HepG2 (cell line): ENCODE measurements around the gene GDE1. TPM values are rescaled to one million over a fixed set of nuclear protein-coding genes. Genes with fewer than 3 reads are reported as not detected.
A peak's percentile ranks its signal among the peaks of the same experiment; 100 is the strongest.

Source experiments
- ARHGAP35 ChIP-seq: sonication (generic); formaldehyde crosslinking; IDR thresholded peaks from 2 replicates; pipeline ENCODE4 v1.9.0; 2022; ENCODE audit warnings: mild to moderate bottlenecking, inconsistent platforms, moderate library complexity, missing genetic modification reagents, borderline replicate concordance
- CBFB ChIP-seq: sonication (generic); formaldehyde crosslinking; IDR thresholded peaks from 2 replicates; pipeline ENCODE4 v1.4.0; 2020; ENCODE audit warnings: missing genetic modification reagents
- CBX2 ChIP-seq, 2 experiments: fragments of 200-600 bp in 1 of 2; sonication (generic); formaldehyde crosslinking in 1 of 2; IDR thresholded peaks; 2 replicates each; pipeline versions ENCODE4 v1.7.0 to v1.8.1; 2018 to 2022; ENCODE audit warnings: low read depth in 2 of 2, low read length in 1 of 2, mild to moderate bottlenecking in 1 of 2, missing genetic modification reagents in 1 of 2
- ETV5 ChIP-seq: IDR thresholded peaks from 2 replicates; pipeline ENCODE4 v1.6.1; 2018; ENCODE audit warnings: missing biosample characterization, missing genetic modification reagents, inconsistent platforms, borderline replicate concordance
- FOXP4 ChIP-seq: sonication (generic); formaldehyde crosslinking; IDR thresholded peaks from 2 replicates; pipeline ENCODE4 v1.4.0; 2020; ENCODE audit warnings: missing genetic modification reagents
- KMT2A ChIP-seq: sonication (generic); formaldehyde crosslinking; IDR thresholded peaks from 2 replicates; pipeline ENCODE4 v1.4.0; 2020; ENCODE audit warnings: missing genetic modification reagents
- NFIC ChIP-seq: IDR thresholded peaks from 2 replicates; pipeline ENCODE4 v1.6.1; 2012; ENCODE audit warnings: mild to moderate bottlenecking, low read length, inconsistent platforms
- SMAD3 ChIP-seq: sonication (generic); formaldehyde crosslinking; IDR thresholded peaks from 2 replicates; pipeline ENCODE4 v1.4.0; 2020; ENCODE audit warnings: missing genetic modification reagents
- THAP7 ChIP-seq: sonication (generic); formaldehyde crosslinking; IDR thresholded peaks from 2 replicates; pipeline ENCODE4 v1.8.1; 2023; ENCODE audit warnings: mild to moderate bottlenecking, missing genetic modification reagents
- ZNF276 ChIP-seq: sonication (generic); formaldehyde crosslinking; IDR thresholded peaks from 2 replicates; pipeline ENCODE4 v1.4.0; 2020; ENCODE audit warnings: mild to moderate bottlenecking, low read depth, missing genetic modification reagents
- ZNF550 ChIP-seq: sonication (generic); formaldehyde crosslinking; IDR thresholded peaks from 2 replicates; pipeline ENCODE4 v1.4.0; 2020; ENCODE audit warnings: mild to moderate bottlenecking, missing genetic modification reagents, borderline replicate concordance
- ZSCAN12 ChIP-seq: sonication (generic); formaldehyde crosslinking; IDR thresholded peaks from 2 replicates; pipeline ENCODE4 v1.9.0; 2021; ENCODE audit warnings: mild to moderate bottlenecking, missing genetic modification reagents
- polyA plus RNA-seq, 8 experiments: library from polyadenylated mRNA; depleted of rRNA in 3 of 8; stranded (reverse) in 7 of 8; unstranded in 1 of 8; fragments of >200 nt; fragmentation: Illumina TruSeq in 4 of 8; extraction: Trizol in 4 of 8; gene quantifications; 2 replicates each; pipeline versions ENCODE4 v1.2.1 to v1.2.3, GENCODE V29; 2011 to 2016; ENCODE audit warnings: low read depth in 4 of 8, missing spikeins in 1 of 8, mixed read lengths in 1 of 8; ENCODE audit not compliant: insufficient read depth in 1 of 8
- total RNA-seq, 5 experiments: library from RNA; depleted of rRNA; stranded (reverse); fragments of >200 nt; fragmentation: Illumina TruSeq; extraction: Trizol; gene quantifications; 2 replicates each; pipeline ENCODE4 v1.2.3, GENCODE V29; 2016; ENCODE audit warnings: low read depth in 1 of 5
- TF ChIP-seq, protein P1 (sequence below): sonication (generic); formaldehyde crosslinking; IDR thresholded peaks from 2 replicates; pipeline ENCODE4 v1.4.0; 2020; ENCODE audit warnings: missing genetic modification reagents, borderline replicate concordance
- TF ChIP-seq, protein P2 (sequence below): sonication (generic); formaldehyde crosslinking; IDR thresholded peaks from 2 replicates; pipeline ENCODE4 v1.4.0; 2020; ENCODE audit warnings: missing genetic modification reagents

Gene GDE1
- total and polyA plus RNA-seq, 2 of the 13 experiments (the other 11 are each of a cell fraction or from before 2014, with no cell fraction given), result 35.9 to 59.0 TPM

GRCh38 chr16:19555186-19555937 is 33.5 kb upstream of the GDE1 start, which contains the start of gene VPS35L (continued):
- TF ChIP-seq, protein P1, sequence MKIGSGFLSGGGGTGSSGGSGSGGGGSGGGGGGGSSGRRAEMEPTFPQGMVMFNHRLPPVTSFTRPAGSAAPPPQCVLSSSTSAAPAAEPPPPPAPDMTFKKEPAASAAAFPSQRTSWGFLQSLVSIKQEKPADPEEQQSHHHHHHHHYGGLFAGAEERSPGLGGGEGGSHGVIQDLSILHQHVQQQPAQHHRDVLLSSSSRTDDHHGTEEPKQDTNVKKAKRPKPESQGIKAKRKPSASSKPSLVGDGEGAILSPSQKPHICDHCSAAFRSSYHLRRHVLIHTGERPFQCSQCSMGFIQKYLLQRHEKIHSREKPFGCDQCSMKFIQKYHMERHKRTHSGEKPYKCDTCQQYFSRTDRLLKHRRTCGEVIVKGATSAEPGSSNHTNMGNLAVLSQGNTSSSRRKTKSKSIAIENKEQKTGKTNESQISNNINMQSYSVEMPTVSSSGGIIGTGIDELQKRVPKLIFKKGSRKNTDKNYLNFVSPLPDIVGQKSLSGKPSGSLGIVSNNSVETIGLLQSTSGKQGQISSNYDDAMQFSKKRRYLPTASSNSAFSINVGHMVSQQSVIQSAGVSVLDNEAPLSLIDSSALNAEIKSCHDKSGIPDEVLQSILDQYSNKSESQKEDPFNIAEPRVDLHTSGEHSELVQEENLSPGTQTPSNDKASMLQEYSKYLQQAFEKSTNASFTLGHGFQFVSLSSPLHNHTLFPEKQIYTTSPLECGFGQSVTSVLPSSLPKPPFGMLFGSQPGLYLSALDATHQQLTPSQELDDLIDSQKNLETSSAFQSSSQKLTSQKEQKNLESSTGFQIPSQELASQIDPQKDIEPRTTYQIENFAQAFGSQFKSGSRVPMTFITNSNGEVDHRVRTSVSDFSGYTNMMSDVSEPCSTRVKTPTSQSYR (CRISPR knock-in tag), result no peak
- TF ChIP-seq THAP7 (CRISPR knock-in tag) (peak; percentile 96), CBFB (CRISPR knock-in tag) (no peak), ARHGAP35 (CRISPR knock-in tag) (no peak), KMT2A (CRISPR knock-in tag) (no peak; the same call in 1 of the 2 replicates), SMAD3 (no peak), NFIC (no peak), FOXP4 (no peak), ZSCAN12 (no peak), ETV5 (no peak), ZNF550 (CRISPR knock-in tag) (0 out of 2 replicates have a peak, but pooled peaks have one; percentile 47), CBX2 (IDR thresholded peaks at IDR 0.05; ENCODE audit: low read depth, low read length) (no peak), CBX2 (CRISPR knock-in tag; IDR thresholded peaks at IDR 0.05; ENCODE audit: low read depth) (no peak), ZNF276 (CRISPR knock-in tag) (peak; percentile 41; the same call in 1 of the 2 replicates)
- TF ChIP-seq, protein P2, sequence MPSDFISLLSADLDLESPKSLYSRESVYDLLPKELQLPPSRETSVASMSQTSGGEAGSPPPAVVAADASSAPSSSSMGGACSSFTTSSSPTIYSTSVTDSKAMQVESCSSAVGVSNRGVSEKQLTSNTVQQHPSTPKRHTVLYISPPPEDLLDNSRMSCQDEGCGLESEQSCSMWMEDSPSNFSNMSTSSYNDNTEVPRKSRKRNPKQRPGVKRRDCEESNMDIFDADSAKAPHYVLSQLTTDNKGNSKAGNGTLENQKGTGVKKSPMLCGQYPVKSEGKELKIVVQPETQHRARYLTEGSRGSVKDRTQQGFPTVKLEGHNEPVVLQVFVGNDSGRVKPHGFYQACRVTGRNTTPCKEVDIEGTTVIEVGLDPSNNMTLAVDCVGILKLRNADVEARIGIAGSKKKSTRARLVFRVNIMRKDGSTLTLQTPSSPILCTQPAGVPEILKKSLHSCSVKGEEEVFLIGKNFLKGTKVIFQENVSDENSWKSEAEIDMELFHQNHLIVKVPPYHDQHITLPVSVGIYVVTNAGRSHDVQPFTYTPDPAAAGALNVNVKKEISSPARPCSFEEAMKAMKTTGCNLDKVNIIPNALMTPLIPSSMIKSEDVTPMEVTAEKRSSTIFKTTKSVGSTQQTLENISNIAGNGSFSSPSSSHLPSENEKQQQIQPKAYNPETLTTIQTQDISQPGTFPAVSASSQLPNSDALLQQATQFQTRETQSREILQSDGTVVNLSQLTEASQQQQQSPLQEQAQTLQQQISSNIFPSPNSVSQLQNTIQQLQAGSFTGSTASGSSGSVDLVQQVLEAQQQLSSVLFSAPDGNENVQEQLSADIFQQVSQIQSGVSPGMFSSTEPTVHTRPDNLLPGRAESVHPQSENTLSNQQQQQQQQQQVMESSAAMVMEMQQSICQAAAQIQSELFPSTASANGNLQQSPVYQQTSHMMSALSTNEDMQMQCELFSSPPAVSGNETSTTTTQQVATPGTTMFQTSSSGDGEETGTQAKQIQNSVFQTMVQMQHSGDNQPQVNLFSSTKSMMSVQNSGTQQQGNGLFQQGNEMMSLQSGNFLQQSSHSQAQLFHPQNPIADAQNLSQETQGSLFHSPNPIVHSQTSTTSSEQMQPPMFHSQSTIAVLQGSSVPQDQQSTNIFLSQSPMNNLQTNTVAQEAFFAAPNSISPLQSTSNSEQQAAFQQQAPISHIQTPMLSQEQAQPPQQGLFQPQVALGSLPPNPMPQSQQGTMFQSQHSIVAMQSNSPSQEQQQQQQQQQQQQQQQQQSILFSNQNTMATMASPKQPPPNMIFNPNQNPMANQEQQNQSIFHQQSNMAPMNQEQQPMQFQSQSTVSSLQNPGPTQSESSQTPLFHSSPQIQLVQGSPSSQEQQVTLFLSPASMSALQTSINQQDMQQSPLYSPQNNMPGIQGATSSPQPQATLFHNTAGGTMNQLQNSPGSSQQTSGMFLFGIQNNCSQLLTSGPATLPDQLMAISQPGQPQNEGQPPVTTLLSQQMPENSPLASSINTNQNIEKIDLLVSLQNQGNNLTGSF, result peak; percentile 46; the same call in 1 of the 2 replicates
